HCT116 (cell line): ENCODE measurements around the gene NELL1. TPM values are rescaled to one million over a fixed set of nuclear protein-coding genes. Genes with fewer than 3 reads are reported as not detected.

Experiments
- ATAC-seq: fragments of 200-7000 bp; cut with Tn5 transposase; 2 replicates; pipeline ENCODE4 v1.9.1; 2020; ENCODE audit warnings: mild to moderate bottlenecking, moderate library complexity
- BruUV-seq: library from RNA; stranded (reverse); fragments of 400-500 nt; replicated peaks from 2 replicates; lab custom pipeline; 2021; lab: Mats Ljungman, UMichigan
- CTCF ChIA-PET: fragments of 300-600 bp; sonication (Branson Sonifier 250); formaldehyde crosslinking; loops from one replicate; lab custom pipeline; 2021; ENCODE audit warnings: antibody characterized with exemption; lab: Charles Lee
- POLR2A ChIA-PET: fragments of 300-600, 350-600 bp; sonication (Branson Sonifier 250); formaldehyde crosslinking; loops from one replicate; lab custom pipeline; 2021; ENCODE audit warnings: antibody characterized with exemption; lab: Charles Lee
- RAD21 ChIA-PET, 2 experiments: fragments of 300-600 bp; sonication (Branson Sonifier 250); formaldehyde crosslinking; loops; one replicate each; lab custom pipeline; 2023; ENCODE audit warnings: low total read pairs in 2 of 2; ENCODE audit not compliant: uncharacterized antibody in 2 of 2, unreplicated experiment in 2 of 2, low non-redundant PET in 1 of 2; lab: Charles Lee
- DNase-seq: peaks from one replicate; pipeline ENCODE4 v3.0.0-alpha.2; 2010; ENCODE audit warnings: low read depth, low spot score
- H2AFZ ChIP-seq: fragments of 200-600 bp; shearing (Covaris generic), sonication (generic); 2 replicates; pipeline ENCODE4 v1.6.1; 2017; ENCODE audit warnings: low read depth, mixed run types, mixed read lengths, antibody characterized with exemption, low read length; ENCODE audit not compliant: poor library complexity, severe bottlenecking
- H3K27ac ChIP-seq: 2 replicates; pipeline ENCODE4 v1.5.1; 2012; ENCODE audit warnings: low read depth, low read length
- H3K27me3 ChIP-seq: fragments of 200-600 bp; sonication (generic); 2 replicates; pipeline ENCODE4 v1.6.1; 2016; ENCODE audit warnings: mixed run types, low read length, mixed read lengths; ENCODE audit not compliant: insufficient read depth
- H3K36me3 ChIP-seq, 2 experiments: fragments of 200-500 bp in 1 of 2; fragments of 200-600 bp in 1 of 2; sonication (Bioruptor generic) in 1 of 2; sonication (generic) in 1 of 2; 2 replicates each; pipeline versions ENCODE4 v1.5.1 to v1.6.1; 2014 to 2016; ENCODE audit warnings: low read length in 2 of 2, inconsistent platforms in 1 of 2, mixed read lengths in 1 of 2, mixed run types in 1 of 2; ENCODE audit not compliant: insufficient read depth in 2 of 2, control insufficient read depth in 1 of 2
- H3K4me1 ChIP-seq, 2 experiments: fragments of 200-600 bp in 1 of 2; sonication (generic) in 1 of 2; 2 replicates each; pipeline versions ENCODE4 v1.5.1 to v1.6.1; 2012 to 2017; ENCODE audit warnings: low read length in 2 of 2, inconsistent platforms in 1 of 2, mild to moderate bottlenecking in 1 of 2, mixed read lengths in 1 of 2, mixed run types in 1 of 2, moderate library complexity in 1 of 2; ENCODE audit not compliant: insufficient read depth in 2 of 2, control insufficient read depth in 1 of 2
- H3K4me2 ChIP-seq: fragments of 200-600 bp; sonication (generic); 2 replicates; pipeline ENCODE4 v1.6.1; 2017; ENCODE audit warnings: mixed run types, low read length, mixed read lengths
- H3K4me3 ChIP-seq, 2 experiments: fragments of 200-600 bp in 1 of 2; sonication (generic) in 1 of 2; replicated peaks in 1 of 2; 2 replicates each; pipeline ENCODE4 v1.5.1; 2011 to 2016; ENCODE audit warnings: low read length in 2 of 2, control low read depth in 1 of 2, low read depth in 1 of 2, mild to moderate bottlenecking in 1 of 2, mixed read lengths in 1 of 2, mixed run types in 1 of 2
- H3K79me2 ChIP-seq: fragments of 200-600 bp; sonication (generic); 2 replicates; pipeline ENCODE4 v1.6.1; 2017; ENCODE audit warnings: mild to moderate bottlenecking, mixed run types, low read length, moderate library complexity, mixed read lengths; ENCODE audit not compliant: insufficient read depth
- H3K9ac ChIP-seq: fragments of 200-600 bp; sonication (generic); 2 replicates; pipeline ENCODE4 v1.6.1; 2016; ENCODE audit warnings: low read length, mixed read lengths
- H3K9me2 ChIP-seq: fragments of 200-600 bp; sonication (generic), shearing (Covaris generic); 2 replicates; pipeline ENCODE4 v1.6.1; 2017; ENCODE audit warnings: mixed run types, mild to moderate bottlenecking, moderate library complexity; ENCODE audit not compliant: insufficient read depth
- H3K9me3 ChIP-seq, 2 experiments: fragments of 200-500 bp in 1 of 2; fragments of 200-600 bp in 1 of 2; sonication (Bioruptor generic) in 1 of 2; sonication (generic) in 1 of 2; 2 replicates each; pipeline ENCODE4 v1.6.1; 2014 to 2017; ENCODE audit warnings: low read length in 2 of 2, mixed read lengths in 2 of 2, inconsistent platforms in 1 of 2, low read depth in 1 of 2, mild to moderate bottlenecking in 1 of 2, mixed run types in 1 of 2, moderate library complexity in 1 of 2; ENCODE audit not compliant: control insufficient read depth in 1 of 2, insufficient read depth in 1 of 2
- H4K20me1 ChIP-seq: fragments of 200-600 bp; sonication (generic), shearing (Covaris generic); 2 replicates; pipeline ENCODE4 v1.6.1; 2017; ENCODE audit warnings: mixed run types, mild to moderate bottlenecking, moderate library complexity; ENCODE audit not compliant: insufficient read depth
- CBX3 ChIP-seq: IDR thresholded peaks from 2 replicates; pipeline ENCODE4 v1.6.1; 2012; ENCODE audit warnings: low read depth
- CEBPB ChIP-seq: IDR thresholded peaks from 2 replicates; pipeline ENCODE4 v1.6.1; 2012; ENCODE audit warnings: low read depth
- EGR1 ChIP-seq: IDR thresholded peaks from 2 replicates; pipeline ENCODE4 v1.6.1; 2012; ENCODE audit warnings: low read depth
- EZH2 ChIP-seq: fragments of 200-600 bp; sonication (generic); IDR thresholded peaks from 2 replicates; pipeline ENCODE4 v1.6.1; 2017; ENCODE audit warnings: antibody characterized with exemption, mixed run types
- POLR2A ChIP-seq: IDR thresholded peaks from 2 replicates; pipeline ENCODE4 v1.7.0; 2011; ENCODE audit warnings: borderline replicate concordance; ENCODE audit not compliant: insufficient read depth, insufficient read length; ENCODE audit errors: extremely low read depth
- POLR2AphosphoS5 ChIP-seq: IDR thresholded peaks from 2 replicates; pipeline ENCODE4 v1.6.1; 2011; ENCODE audit warnings: mild to moderate bottlenecking, low read depth, low read length, moderate library complexity
- SIN3A ChIP-seq: IDR thresholded peaks from 2 replicates; pipeline ENCODE4 v1.6.1; 2012; ENCODE audit warnings: low read depth
- TCF7L2 ChIP-seq: IDR thresholded peaks from 2 replicates; pipeline ENCODE4 v1.7.0; 2011; ENCODE audit warnings: borderline replicate concordance, inconsistent platforms; ENCODE audit not compliant: insufficient read depth, insufficient read length; ENCODE audit errors: extremely low read depth
- ZFX ChIP-seq: fragments of 450-650 bp; IDR thresholded peaks from 2 replicates; pipeline ENCODE4 v1.6.1; 2017
- ZNF274 ChIP-seq: fragments of 200-500 bp; sonication (Bioruptor generic); IDR thresholded peaks from 2 replicates; pipeline ENCODE4 v1.6.1; 2014; ENCODE audit warnings: mild to moderate bottlenecking, low read depth, low read length, inconsistent platforms
- intact Hi-C: fragments of 100-400 bp; cut with micrococcal nuclease; formaldehyde crosslinking; loops from 2 replicates; pipeline ENCODE4 v1.10.0; 2022
- total RNA-seq: library from RNA; stranded (reverse); gene quantifications from one replicate; pipeline ENCODE4 v1.2.1, GENCODE V29; 2021; ENCODE audit not compliant: unreplicated experiment

NELL1 gene
- total RNA-seq, 1 experiment from 2014 or later: not detected

DNA sequence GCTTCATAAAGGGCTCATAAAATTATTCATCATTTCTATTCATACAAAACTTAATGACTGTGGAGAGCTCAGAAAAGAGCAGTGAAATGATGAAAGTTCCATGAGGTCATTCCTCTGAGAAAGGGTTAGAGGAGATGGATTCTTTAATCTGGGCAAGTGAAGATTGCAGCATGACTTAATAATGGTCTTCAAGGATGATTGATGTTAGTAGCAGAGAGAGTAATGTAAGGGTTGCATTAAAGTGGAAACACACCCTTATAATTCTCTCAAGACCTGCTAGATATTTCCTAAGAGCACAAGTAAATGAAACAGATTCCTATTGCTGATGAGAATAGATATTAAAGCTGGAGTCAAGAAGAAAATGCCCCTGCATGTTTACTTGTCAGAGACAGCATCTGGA is 811.9 kb downstream of the NELL1 start:
- H3K9ac ChIP-seq: no peak overlapping the region
- DNase-seq (no peak), ATAC-seq (no peak)
- H3K9me2 ChIP-seq: no peaks in the 10 kb centered on the region
- RAD21 ChIA-PET: no interaction called here
- H3K27ac ChIP-seq: no peak overlapping the region
- H3K27me3 ChIP-seq: no peaks in the 10 kb centered on the region
- no peaks in the 10 kb centered on the region for H4K20me1 ChIP-seq
- intact Hi-C loops: no loop called here
- no peak overlapping the region for H3K4me3 ChIP-seq
- POLR2A ChIA-PET: no interaction called here
- TF ChIP-seq CEBPB (no peak), ZFX (no peak), POLR2A (no peak), EZH2 (no peak)
- no peaks in the 10 kb centered on the region for H3K79me2 ChIP-seq
- peaks cover 5 to 26% of the 10 kb centered on the region in 2 experiments; a peak in 2 of 4 replicates for H3K9me3 ChIP-seq
- H3K36me3 ChIP-seq: no peaks in the 10 kb centered on the region
- no peaks in the 10 kb centered on the region for H3K4me1 ChIP-seq
- BruUV-seq: no TSS peak
- no peak overlapping the region for H3K4me2 ChIP-seq
- no peak overlapping the region for H2AFZ ChIP-seq
- CTCF ChIA-PET: no interaction called here

DNA sequence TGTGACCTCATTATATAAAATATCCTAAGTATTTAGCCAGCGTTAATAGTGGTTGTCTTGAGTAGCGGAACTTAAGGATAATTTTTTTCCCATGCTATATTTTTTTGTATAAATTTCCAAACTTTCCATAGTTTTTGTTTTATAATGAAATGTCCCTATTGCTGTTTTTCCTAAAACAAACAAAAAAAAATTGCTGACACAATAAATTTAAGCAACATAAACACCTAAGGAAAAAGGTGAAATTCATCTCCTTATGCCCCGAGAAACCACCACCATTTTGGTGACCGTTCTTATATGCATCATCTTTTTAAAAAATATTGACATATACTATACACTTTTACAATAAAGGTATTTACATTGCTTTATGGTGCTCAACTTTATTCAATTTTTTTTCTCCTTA is 814.7 kb downstream of the NELL1 start:
- DNase-seq: no peak
- no peak overlapping the region for H3K9ac ChIP-seq
- intact Hi-C loops: no loop called here

More for the DNA sequence above, 814.7 kb downstream of the NELL1 start:
- Histone ChIP-seq H3K36me3 (no peaks in the 10 kb centered on the region), H3K9me3 (peaks cover 5 to 20% of the 10 kb centered on the region in 2 experiments; a peak in 2 of 4 replicates), H3K27me3 (no peaks in the 10 kb centered on the region), H2AFZ (no peak overlapping the region), H3K4me2 (no peak overlapping the region), H3K79me2 (no peaks in the 10 kb centered on the region), H3K9me2 (no peaks in the 10 kb centered on the region), H3K4me3 (no peak overlapping the region), H3K4me1 (no peaks in the 10 kb centered on the region), H3K27ac (no peak overlapping the region), H4K20me1 (no peaks in the 10 kb centered on the region)
- no peak for ATAC-seq
- TF ChIP-seq EGR1: no peak
- no peak for TF ChIP-seq CEBPB
- no peak for TF ChIP-seq ZNF274
- TF ChIP-seq TCF7L2: no peak
- TF ChIP-seq CBX3: no peak
- TF ChIP-seq SIN3A: no peak
- no peak for TF ChIP-seq POLR2AphosphoS5
- ChIA-PET RAD21 (no interaction called here), POLR2A (no interaction called here), CTCF (no interaction called here)
- no TSS peak for BruUV-seq
